Measurements from ENCODE around the gene USP32.

Gene USP32

GRCh38 chr17:60148373-60148772 lies 243.6 kb downstream of the USP32 start:
- no peak for DNase-seq

GRCh38 chr17:60147553-60148223 lies 244.2 kb downstream of the USP32 start:
- DNase-seq, result no peak

GRCh38 chr17:60146206-60146605 lies 245.7 kb downstream of the USP32 start:
- no peak for DNase-seq

GRCh38 chr17:60145006-60145935 lies 246.7 kb downstream of the USP32 start:
- DNase-seq, result no peak

GRCh38 chr17:60142872-60143499 lies 248.9 kb downstream of the USP32 start:
- peak; percentile 45 for DNase-seq

GRCh38 chr17:60141111-60142018 lies 250.6 kb downstream of the USP32 start:
- no peak for DNase-seq

GRCh38 chr17:60139438-60140285 lies 252.3 kb downstream of the USP32 start:
- DNase-seq, result peak; percentile 32

- DNase-seq, result no peak
Observed at GRCh38 chr17:60138769-60139437, 253.0 kb downstream of the USP32 start.

GRCh38 chr17:60137731-60138130 lies 254.2 kb downstream of the USP32 start:
- DNase-seq, result no peak

GRCh38 chr17:60135951-60136666 lies 255.8 kb downstream of the USP32 start:
- no peak for DNase-seq

GRCh38 chr17:60135151-60135950 lies 256.6 kb downstream of the USP32 start:
- peak; percentile 42 for DNase-seq

- DNase-seq, result no peak
Observed at GRCh38 chr17:60134396-60135150, 257.4 kb downstream of the USP32 start.

GRCh38 chr17:60130466-60130865 lies 261.5 kb downstream of the USP32 start:
- DNase-seq, result no peak

GRCh38 chr17:60129164-60129563 lies 262.8 kb downstream of the USP32 start:
- no peak for DNase-seq
